H1 (cell line): ENCODE results near the gene CAPN13. TPM values are rescaled to one million over a fixed set of nuclear protein-coding genes. Genes with fewer than 3 reads are reported as not detected.

Source experiments
- CTCF ChIA-PET: fragments of 300-600 bp; sonication (Branson Sonifier 250); formaldehyde crosslinking; loops from one replicate; lab custom pipeline; 2021; ENCODE audit not compliant: partially characterized antibody; lab: Charles Lee
- POLR2A ChIA-PET: fragments of 300-600 bp; sonication (Branson Sonifier 250); formaldehyde crosslinking; loops from one replicate; lab custom pipeline; 2021; ENCODE audit warnings: inconsistent platforms; ENCODE audit not compliant: partially characterized antibody; lab: Charles Lee
- DNase-seq, 2 experiments: peaks; one replicate each; pipeline versions ENCODE4 v3.0.0 to v3.0.0-alpha.2; 2010 to 2022; ENCODE audit warnings: low spot score in 2 of 2, low read depth in 1 of 2, mixed read lengths in 1 of 2
- FAIRE-seq: peaks from 2 replicates; lab custom pipeline; 2011; peaks lifted over from hg19 to GRCh38; lab: Jason Lieb, UNC
- H2AFZ ChIP-seq: 2 replicates; pipeline ENCODE4 v1.8.1; 2012; ENCODE audit warnings: low read length, inconsistent platforms
- H2AK5ac ChIP-seq: 2 replicates; pipeline ENCODE4 v1.6.1; 2013; ENCODE audit warnings: low read depth, low read length
- H2BK120ac ChIP-seq: replicated peaks from 2 replicates; pipeline ENCODE3; 2013; ENCODE audit warnings: low read depth, low read length, inconsistent platforms
- H2BK12ac ChIP-seq: 2 replicates; pipeline ENCODE4 v1.6.1; 2013; ENCODE audit warnings: low read depth, low read length
- H2BK15ac ChIP-seq: 2 replicates; pipeline ENCODE4 v1.6.1; 2013; ENCODE audit warnings: low read length
- H2BK20ac ChIP-seq: 2 replicates; pipeline ENCODE4 v1.6.1; 2013; ENCODE audit warnings: low read length
- H2BK5ac ChIP-seq: 2 replicates; pipeline ENCODE4 v1.6.1; 2013; ENCODE audit warnings: low read depth, low read length
- H3K14ac ChIP-seq: 2 replicates; pipeline ENCODE4 v1.6.1; 2013; ENCODE audit warnings: inconsistent platforms; ENCODE audit not compliant: insufficient read length
- H3K18ac ChIP-seq: 2 replicates; pipeline ENCODE4 v1.6.1; 2013; ENCODE audit warnings: low read length; ENCODE audit errors: extremely low read depth
- H3K23ac ChIP-seq: 2 replicates; pipeline ENCODE4 v1.6.1; 2013; ENCODE audit warnings: inconsistent platforms; ENCODE audit not compliant: insufficient read length
- H3K23me2 ChIP-seq: 2 replicates; pipeline ENCODE4 v1.6.1; 2013; ENCODE audit warnings: low read depth, low read length
- H3K27ac ChIP-seq: 2 replicates; pipeline ENCODE4 v1.6.1; 2011; ENCODE audit warnings: low read depth, low read length, inconsistent platforms
- H3K27me3 ChIP-seq, 4 experiments: replicated peaks in 1 of 4; 1 replicate in 1 of 4; 2 replicates in 3 of 4; pipeline versions ENCODE4 v1.6.1 to v1.8.1; 2011 to 2013; ENCODE audit warnings: low read length in 3 of 4, mild to moderate bottlenecking in 3 of 4, inconsistent platforms in 2 of 4, mixed read lengths in 2 of 4, moderate library complexity in 1 of 4; ENCODE audit not compliant: control insufficient read depth in 3 of 4, insufficient read depth in 3 of 4; ENCODE audit errors: extremely low read depth in 1 of 4
- H3K36me3 ChIP-seq, 4 experiments: 2 replicates each; pipeline versions ENCODE4 v1.6.1 to v1.8.1; 2011 to 2013; ENCODE audit warnings: mild to moderate bottlenecking in 4 of 4, low read length in 3 of 4, moderate library complexity in 2 of 4, control low read depth in 1 of 4, inconsistent platforms in 1 of 4; ENCODE audit not compliant: insufficient read depth in 4 of 4, control insufficient read depth in 2 of 4
- H3K4ac ChIP-seq: replicated peaks from 2 replicates; pipeline ENCODE3; 2013; ENCODE audit warnings: low read length, low read depth, mixed read lengths, inconsistent platforms; ENCODE audit not compliant: insufficient read length
- H3K4me1 ChIP-seq, 4 experiments: replicated peaks in 1 of 4; 1 replicate in 1 of 4; 2 replicates in 3 of 4; pipeline versions ENCODE4 v1.6.1 to v1.8.1; 2011 to 2013; ENCODE audit warnings: low read length in 3 of 4, inconsistent platforms in 2 of 4, mixed read lengths in 1 of 4; ENCODE audit not compliant: insufficient read depth in 4 of 4, control insufficient read depth in 3 of 4
- H3K4me2 ChIP-seq, 2 experiments: 2 replicates each; pipeline versions ENCODE4 v1.6.1 to v1.8.1; 2011 to 2013; ENCODE audit warnings: low read depth in 2 of 2, low read length in 2 of 2, control low read depth in 1 of 2, inconsistent platforms in 1 of 2, mild to moderate bottlenecking in 1 of 2; ENCODE audit not compliant: insufficient read depth in 1 of 2
- H3K4me3 ChIP-seq, 4 experiments: fragments of 200-600, 300-600 bp in 1 of 4; sonication (generic), shearing (Covaris generic), sonication (Bioruptor Twin) in 1 of 4; 2 replicates each; pipeline versions ENCODE4 v1.5.1 to v1.8.1; 2011 to 2016; ENCODE audit warnings: low read length in 4 of 4, low read depth in 3 of 4, control low read depth in 2 of 4, inconsistent platforms in 2 of 4, mild to moderate bottlenecking in 2 of 4, mixed read lengths in 1 of 4, moderate library complexity in 1 of 4; ENCODE audit not compliant: insufficient read depth in 2 of 4; ENCODE audit errors: extremely low read depth in 1 of 4
- H3K56ac ChIP-seq: replicated peaks from 2 replicates; pipeline ENCODE3; 2013; ENCODE audit warnings: low read depth, mild to moderate bottlenecking, mixed read lengths, low read length, inconsistent platforms; ENCODE audit not compliant: insufficient read length
- H3K79me1 ChIP-seq: 2 replicates; pipeline ENCODE4 v1.6.1; 2013; ENCODE audit warnings: low read depth, low read length, control low read depth
- H3K79me2 ChIP-seq, 2 experiments: 2 replicates each; pipeline versions ENCODE4 v1.6.1 to v1.8.1; 2012 to 2013; ENCODE audit warnings: low read length in 2 of 2, mild to moderate bottlenecking in 2 of 2, inconsistent platforms in 1 of 2; ENCODE audit not compliant: insufficient read depth in 2 of 2, control insufficient read depth in 1 of 2
- H3K9ac ChIP-seq, 4 experiments: replicated peaks in 1 of 4; 1 replicate in 1 of 4; 2 replicates in 3 of 4; pipeline versions ENCODE4 v1.6.1 to v1.8.1; 2011 to 2013; ENCODE audit warnings: low read depth in 3 of 4, low read length in 3 of 4, control low read depth in 2 of 4, mild to moderate bottlenecking in 2 of 4, moderate library complexity in 2 of 4, inconsistent platforms in 1 of 4; ENCODE audit errors: extremely low read depth in 1 of 4
- H3K9me3 ChIP-seq, 2 experiments: 2 replicates each; pipeline versions ENCODE4 v1.6.1 to v1.8.1; 2012 to 2013; ENCODE audit warnings: mild to moderate bottlenecking in 2 of 2, moderate library complexity in 2 of 2, control low read depth in 1 of 2, inconsistent platforms in 1 of 2, low read depth in 1 of 2, low read length in 1 of 2, mixed read lengths in 1 of 2; ENCODE audit not compliant: insufficient read depth in 2 of 2
- H4K20me1 ChIP-seq, 2 experiments: replicated peaks in 1 of 2; 2 replicates each; pipeline versions ENCODE3 to v1.8.1; 2011 to 2013; ENCODE audit warnings: inconsistent platforms in 2 of 2, low read length in 2 of 2, mild to moderate bottlenecking in 1 of 2; ENCODE audit not compliant: insufficient read depth in 2 of 2, control insufficient read depth in 1 of 2
- H4K5ac ChIP-seq: 2 replicates; pipeline ENCODE4 v1.6.1; 2013; ENCODE audit warnings: low read length, low read depth, mixed read lengths, inconsistent platforms; ENCODE audit not compliant: insufficient read length
- H4K8ac ChIP-seq: 2 replicates; pipeline ENCODE4 v1.8.0; 2013; ENCODE audit warnings: mild to moderate bottlenecking, moderate library complexity, low read length, inconsistent platforms; ENCODE audit not compliant: insufficient read depth; ENCODE audit errors: extremely low read depth
- H4K91ac ChIP-seq: replicated peaks from 2 replicates; pipeline ENCODE3; 2013; ENCODE audit warnings: low read length, mixed read lengths, inconsistent platforms; ENCODE audit not compliant: insufficient read length
- ATF3 ChIP-seq: IDR thresholded peaks from 2 replicates; pipeline ENCODE4 v1.6.1; 2011; ENCODE audit warnings: low read depth, mild to moderate bottlenecking, low read length; ENCODE audit not compliant: insufficient read depth
- CBX5 ChIP-seq: fragments of 300-800, 300-1000 bp; sonication (generic); IDR thresholded peaks from 2 replicates; pipeline ENCODE4 v1.7.1; 2016; ENCODE audit warnings: antibody characterized with exemption, low read length, low read depth
- CHD1 ChIP-seq: IDR thresholded peaks from 2 replicates; pipeline ENCODE4 v1.6.1; 2012; ENCODE audit warnings: low read depth, low read length, improper control_type of control experiment
- CHD2 ChIP-seq: IDR thresholded peaks from 2 replicates; pipeline ENCODE4 v1.6.1; 2012; ENCODE audit warnings: low read length, improper control_type of control experiment
- HDAC2 ChIP-seq, 2 experiments: fragments of 300-600 bp in 1 of 2; sonication (generic) in 1 of 2; IDR thresholded peaks; 2 replicates each; pipeline ENCODE4 v1.6.1; 2011 to 2012; ENCODE audit warnings: low read depth in 2 of 2, low read length in 2 of 2, mild to moderate bottlenecking in 2 of 2, moderate library complexity in 2 of 2, borderline replicate concordance in 1 of 2, inconsistent platforms in 1 of 2
- JUN ChIP-seq: IDR thresholded peaks from 2 replicates; pipeline ENCODE4 v1.6.1; 2011; ENCODE audit warnings: low read depth, mild to moderate bottlenecking, improper control_type of control experiment, low read length
- MAX ChIP-seq: IDR thresholded peaks from 2 replicates; pipeline ENCODE4 v1.6.1; 2012; ENCODE audit warnings: inconsistent platforms
- NRF1 ChIP-seq: IDR thresholded peaks from 2 replicates; pipeline ENCODE4 v1.6.1; 2011; ENCODE audit warnings: mild to moderate bottlenecking, low read depth, low read length, improper control_type of control experiment
- RBBP5 ChIP-seq: IDR thresholded peaks from 2 replicates; pipeline ENCODE4 v1.7.1; 2012; ENCODE audit warnings: low read depth, mild to moderate bottlenecking, inconsistent platforms, low read length, moderate library complexity, borderline replicate concordance
- SP2 ChIP-seq: IDR thresholded peaks from 2 replicates; pipeline ENCODE4 v1.6.1; 2012; ENCODE audit warnings: mild to moderate bottlenecking, low read length, inconsistent platforms
- TBP ChIP-seq: IDR thresholded peaks from 2 replicates; pipeline ENCODE4 v1.6.1; 2011; ENCODE audit warnings: low read depth, low read length, improper control_type of control experiment
- USF2 ChIP-seq: IDR thresholded peaks from 2 replicates; pipeline ENCODE4 v1.6.1; 2011; ENCODE audit warnings: low read length, improper control_type of control experiment
- YY1 ChIP-seq: IDR thresholded peaks from 2 replicates; pipeline ENCODE4 v1.6.1; 2011; ENCODE audit warnings: low read depth, mild to moderate bottlenecking, low read length
- WGBS, 2 experiments: shearing (Covaris generic) in 1 of 2; methylation state at CpG; one replicate each; pipeline versions ENCODE4 v1.1.6 to v1.1.7; 2013 to 2015; ENCODE audit warnings: low lambda C conversion rate in 2 of 2, mixed read lengths in 2 of 2, inconsistent platforms in 1 of 2, low coverage in 1 of 2, missing lambda C conversion rate in 1 of 2; ENCODE audit not compliant: insufficient replicate concordance in 2 of 2, insufficient coverage in 1 of 2, insufficient read length in 1 of 2; ENCODE audit errors: extremely low coverage in 1 of 2, missing lambda C conversion rate in 1 of 2; 5-methylcytosine and 5-hydroxymethylcytosine counted together
- polyA plus RNA-seq, 7 experiments: library from polyadenylated mRNA; depleted of rRNA in 3 of 7; stranded (reverse) in 5 of 7; unstranded in 2 of 7; fragments of >200 nt in 5 of 7; fragments of 200-250 nt in 2 of 7; gene quantifications; 1 replicate in 5 of 7; 2 replicates in 1 of 7; 4 replicates in 1 of 7; pipeline versions ENCODE4 v1.2.1 to v1.2.3, GENCODE V29; 2011 to 2013; ENCODE audit warnings: missing spikeins in 2 of 7, mixed read lengths in 2 of 7
- total RNA-seq: library from RNA; stranded (reverse); fragmentation: NEBNext Ultra II Directional; extraction: Animal tissue kit (Norgen Biotek cat#: 25700); gene quantifications from 2 replicates; pipeline ENCODE4 v1.2.1, GENCODE V29; 2021

The CAPN13 gene
- total and polyA plus RNA-seq, 2 of the 8 experiments (the other 6 are each of a cell fraction or from before 2014, with no cell fraction given) = 2.4 TPM

- Histone ChIP-seq H3K79me1 (no peaks in the 10 kb centered on the region), H3K56ac (no peak overlapping the region), H3K4ac (no peak overlapping the region), H2BK12ac (no peak overlapping the region), H3K23me2 (no peaks in the 10 kb centered on the region; the same call in 1 of the 2 replicates), H3K9me3 (no peaks in the 10 kb centered on the region), H2BK15ac (no peak overlapping the region), H3K27me3 (no peaks in the 10 kb centered on the region), H3K14ac (no peak overlapping the region), H3K36me3 (no peaks in the 10 kb centered on the region), H3K27ac (no peak overlapping the region), H4K8ac (no peak overlapping the region), H3K4me3 (no peak overlapping the region), H2AFZ (no peak overlapping the region), H3K79me2 (no peaks in the 10 kb centered on the region), H2BK5ac (no peak overlapping the region), H3K18ac (no peak overlapping the region), H4K91ac (no peak overlapping the region), H3K23ac (no peak overlapping the region), H2BK120ac (no peak overlapping the region), H4K5ac (no peak overlapping the region), H3K9ac (no peak overlapping the region), H4K20me1 (no peaks in the 10 kb centered on the region), H2AK5ac (no peak overlapping the region), H2BK20ac (no peak overlapping the region), H3K4me2 (no peak overlapping the region), H3K4me1 (no peaks in the 10 kb centered on the region)
- ChIA-PET POLR2A (no interaction called here), CTCF (interaction anchor here (1.0 to 1.7 kb wide), 3 partner anchors 8 to 52 kb away, joined by 3 read pairs; no protein-coding TSS in a partner anchor)
- DNase-seq = no peak
- no peak for FAIRE-seq
- WGBS, 2 experiments = 85% methylated on average over 3 of the region's 3 CpGs; no CpG with 5 or more reads in 1 of the 2 experiments
- TF ChIP-seq NRF1 (no peak), ATF3 (no peak), CHD2 (no peak), JUN (no peak), SP2 (no peak), HDAC2 (IDR thresholded peaks at IDR 0.05; ENCODE audit: borderline replicate concordance in 1 of 2, low read depth in 2 of 2, low read length in 2 of 2) (no peak), CBX5 (no peak), CHD1 (no peak), RBBP5 (no peak), TBP (no peak), YY1 (no peak), MAX (no peak), USF2 (no peak)
Observed at GRCh38 chr2:30763151-30763660, 44.0 kb downstream of the CAPN13 start.
